ENCODE results near the gene SIPA1L3. TPM values are rescaled to one million over a fixed set of nuclear protein-coding genes. Genes with fewer than 3 reads are reported as not detected.
A peak's percentile ranks its signal among the peaks of the same experiment; 100 is the strongest.
"Not testable (repeated sequence)": the region's sequence is repeated elsewhere in the genome, so short reads cannot be mapped to it uniquely, and the experiment has no call there.

Gene SIPA1L3
- total and polyA plus RNA-seq, 2 donors from 2014 or later, result 5.8 to 61.7 TPM

- H3K27ac ChIP-seq (ENCODE audit: low read depth in 2 of 2, low read length in 2 of 2), result peak overlapping the region in 1 of 2 donors; percentile 32
- peak in 4 of 5 donors; percentile 56 to 79 (median 63) for DNase-seq
- no peaks in the 10 kb centered on the region for H3K27me3 ChIP-seq (ENCODE audit: control insufficient read depth, insufficient read depth, low read length)
- no peaks in the 10 kb centered on the region for H3K4me1 ChIP-seq (ENCODE audit: control insufficient read depth in 2 of 3, insufficient read depth in 2 of 3, low read depth in 1 of 3, low read length in 3 of 3)
- no peak overlapping the region for H3K4me3 ChIP-seq (ENCODE audit: low read length in 3 of 3)
- FAIRE-seq, result no peak
- TF ChIP-seq CTCF (IDR thresholded peaks at IDR 0.05; ENCODE audit: borderline replicate concordance, extremely low read depth, insufficient read depth), result no peak
- no peaks in the 10 kb centered on the region for H3K36me3 ChIP-seq (ENCODE audit: control insufficient read depth in 2 of 3, insufficient read depth in 3 of 3, low read length in 3 of 3)
- no peaks in the 10 kb centered on the region for H3K9me3 ChIP-seq (ENCODE audit: control insufficient read depth in 2 of 3, insufficient read depth in 1 of 3, low read length in 3 of 3)
- no peak overlapping the region for H3K9ac ChIP-seq (ENCODE audit: low read length in 3 of 3)
- intact Hi-C loops (cut with DNase I), result no loop called here
Observed at GRCh38 chr19:38063928-38064327, 156.9 kb downstream of the SIPA1L3 start.

- H3K9ac ChIP-seq (ENCODE audit: low read length in 3 of 3), result no peak overlapping the region
- no peak for FAIRE-seq
- H3K4me1 ChIP-seq (ENCODE audit: control insufficient read depth in 2 of 3, insufficient read depth in 2 of 3, low read depth in 1 of 3, low read length in 3 of 3), result no peaks in the 10 kb centered on the region
- TF ChIP-seq CTCF (IDR thresholded peaks at IDR 0.05; ENCODE audit: borderline replicate concordance, extremely low read depth, insufficient read depth), result no peak
- DNase-seq, result peak in 1 of 5 donors; percentile 14
- intact Hi-C loops (cut with DNase I), result no loop called here
- no peaks in the 10 kb centered on the region for H3K27me3 ChIP-seq (ENCODE audit: control insufficient read depth, insufficient read depth, low read length)
- no peak overlapping the region for H3K4me3 ChIP-seq (ENCODE audit: low read length in 3 of 3)
- no peak overlapping the region for H3K27ac ChIP-seq (ENCODE audit: low read depth in 2 of 2, low read length in 2 of 2)
- H3K36me3 ChIP-seq (ENCODE audit: control insufficient read depth in 2 of 3, insufficient read depth in 3 of 3, low read length in 3 of 3), result no peaks in the 10 kb centered on the region
- H3K9me3 ChIP-seq (ENCODE audit: control insufficient read depth in 2 of 3, insufficient read depth in 1 of 3, low read length in 3 of 3), result no peaks in the 10 kb centered on the region
Observed at GRCh38 chr19:38064661-38065425, 157.8 kb downstream of the SIPA1L3 start.

GRCh38 chr19:38065775-38066174 lies 158.8 kb downstream of the SIPA1L3 start:
- DNase-seq; H3K27me3 ChIP-seq (ENCODE audit: control insufficient read depth, insufficient read depth, low read length); FAIRE-seq; H3K9me3 ChIP-seq (ENCODE audit: control insufficient read depth in 2 of 3, insufficient read depth in 1 of 3, low read length in 3 of 3); H3K4me3 ChIP-seq (ENCODE audit: low read length in 3 of 3); H3K27ac ChIP-seq (ENCODE audit: low read depth in 2 of 2, low read length in 2 of 2); intact Hi-C loops (cut with DNase I); H3K4me1 ChIP-seq (ENCODE audit: control insufficient read depth in 2 of 3, insufficient read depth in 2 of 3, low read depth in 1 of 3, low read length in 3 of 3); H3K36me3 ChIP-seq (ENCODE audit: control insufficient read depth in 2 of 3, insufficient read depth in 3 of 3, low read length in 3 of 3); H3K9ac ChIP-seq (ENCODE audit: low read length in 3 of 3): not testable (repeated sequence)

GRCh38 chr19:38068826-38069225 lies 161.8 kb downstream of the SIPA1L3 start:
- TF ChIP-seq CTCF (IDR thresholded peaks at IDR 0.05; ENCODE audit: borderline replicate concordance, extremely low read depth, insufficient read depth), result no peak
- H3K36me3 ChIP-seq (ENCODE audit: control insufficient read depth in 2 of 3, insufficient read depth in 3 of 3, low read length in 3 of 3), result peaks cover 0 to 5% (median 0%) of the 10 kb centered on the region in 3 donors
- no peaks in the 10 kb centered on the region for H3K27me3 ChIP-seq (ENCODE audit: control insufficient read depth, insufficient read depth, low read length)
- no peaks in the 10 kb centered on the region for H3K9me3 ChIP-seq (ENCODE audit: control insufficient read depth in 2 of 3, insufficient read depth in 1 of 3, low read length in 3 of 3)
- DNase-seq (no peak), FAIRE-seq (no peak)
- H3K9ac ChIP-seq (ENCODE audit: low read length in 3 of 3), result no peak overlapping the region
- H3K4me1 ChIP-seq (ENCODE audit: control insufficient read depth in 2 of 3, insufficient read depth in 2 of 3, low read depth in 1 of 3, low read length in 3 of 3), result peaks cover 0 to 5% (median 2%) of the 10 kb centered on the region in 3 donors
- no peak overlapping the region for H3K27ac ChIP-seq (ENCODE audit: low read depth in 2 of 2, low read length in 2 of 2)
- H3K4me3 ChIP-seq (ENCODE audit: low read length in 3 of 3), result no peak overlapping the region
- intact Hi-C loops (cut with DNase I), result no loop called here
